ENCODE measurements around the gene KLK12.

DNA sequence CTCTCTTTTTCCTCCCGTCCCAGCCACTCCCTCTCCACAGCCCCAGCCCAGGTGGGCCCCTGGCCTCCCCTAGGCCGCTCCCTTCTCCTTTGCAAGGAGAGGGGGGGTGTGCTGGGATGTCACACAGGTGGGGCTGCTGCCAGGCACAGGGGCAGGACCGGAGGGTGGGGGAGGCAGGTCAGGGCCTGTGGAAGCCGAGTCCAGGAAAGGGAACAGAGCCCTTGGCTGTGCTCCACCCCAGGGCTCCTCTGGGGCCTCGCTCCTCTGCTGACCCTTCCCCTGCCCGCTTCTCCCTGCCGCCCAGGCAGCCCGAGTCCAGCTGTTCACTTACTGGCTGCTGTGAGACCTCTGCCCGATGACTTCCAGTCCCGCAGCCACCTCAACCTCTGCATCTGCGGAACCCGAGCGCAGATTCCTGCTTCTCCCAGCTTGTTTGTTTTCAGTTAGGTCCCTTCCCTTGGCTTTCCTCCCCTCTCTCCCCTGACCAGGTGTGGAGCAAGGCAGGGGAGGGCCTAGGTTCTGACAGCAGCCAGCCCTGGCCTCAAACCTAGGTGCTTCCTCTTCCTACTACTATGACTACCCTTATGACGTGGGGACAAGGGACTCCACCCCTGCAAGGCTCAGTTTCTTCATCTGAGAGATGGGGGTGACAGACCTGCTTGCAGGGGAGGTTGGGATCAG lies 7.5 kb downstream of the KLK12 start:
- TF ChIP-seq, protein P1, sequence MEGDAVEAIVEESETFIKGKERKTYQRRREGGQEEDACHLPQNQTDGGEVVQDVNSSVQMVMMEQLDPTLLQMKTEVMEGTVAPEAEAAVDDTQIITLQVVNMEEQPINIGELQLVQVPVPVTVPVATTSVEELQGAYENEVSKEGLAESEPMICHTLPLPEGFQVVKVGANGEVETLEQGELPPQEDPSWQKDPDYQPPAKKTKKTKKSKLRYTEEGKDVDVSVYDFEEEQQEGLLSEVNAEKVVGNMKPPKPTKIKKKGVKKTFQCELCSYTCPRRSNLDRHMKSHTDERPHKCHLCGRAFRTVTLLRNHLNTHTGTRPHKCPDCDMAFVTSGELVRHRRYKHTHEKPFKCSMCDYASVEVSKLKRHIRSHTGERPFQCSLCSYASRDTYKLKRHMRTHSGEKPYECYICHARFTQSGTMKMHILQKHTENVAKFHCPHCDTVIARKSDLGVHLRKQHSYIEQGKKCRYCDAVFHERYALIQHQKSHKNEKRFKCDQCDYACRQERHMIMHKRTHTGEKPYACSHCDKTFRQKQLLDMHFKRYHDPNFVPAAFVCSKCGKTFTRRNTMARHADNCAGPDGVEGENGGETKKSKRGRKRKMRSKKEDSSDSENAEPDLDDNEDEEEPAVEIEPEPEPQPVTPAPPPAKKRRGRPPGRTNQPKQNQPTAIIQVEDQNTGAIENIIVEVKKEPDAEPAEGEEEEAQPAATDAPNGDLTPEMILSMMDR (IDR thresholded peaks at IDR 0.05), result no peak
- TF ChIP-seq POLR2A (IDR thresholded peaks at IDR 0.05) (no peak), POLR2AphosphoS5 (IDR thresholded peaks at IDR 0.05) (no peak), EP300 (IDR thresholded peaks at IDR 0.05) (no peak)

Measured in upper lobe of left lung (tissue), 4 donors.